Parathyroid adenoma (tissue), 2 donors: Measurements from ENCODE around the gene AP5S1.

Experiments
- H2AFZ ChIP-seq: fragments of 300-600 bp; sonication (generic); one replicate; pipeline ENCODE4 v1.7.0; 2017; ENCODE audit warnings: antibody characterized with exemption, mild to moderate bottlenecking
- H3K27ac ChIP-seq: fragments of 300-600 bp; sonication (generic); one replicate; pipeline ENCODE4 v1.7.0; 2017
- H3K27me3 ChIP-seq: fragments of 300-600 bp; sonication (generic); one replicate; pipeline ENCODE4 v1.7.0; 2017; ENCODE audit warnings: low read length; ENCODE audit not compliant: control insufficient read depth, insufficient read depth
- H3K36me3 ChIP-seq: fragments of 300-600 bp; sonication (generic); one replicate; pipeline ENCODE4 v1.7.0; 2017; ENCODE audit warnings: low read length; ENCODE audit not compliant: control insufficient read depth, insufficient read depth
- H3K4me1 ChIP-seq: fragments of 300-600 bp; sonication (generic); one replicate; pipeline ENCODE4 v1.7.0; 2017; ENCODE audit warnings: control low read depth
- H3K4me2 ChIP-seq: fragments of 300-600 bp; sonication (generic); one replicate; pipeline ENCODE4 v1.7.0; 2017; ENCODE audit warnings: low read length
- H3K4me3 ChIP-seq: fragments of 300-600 bp; sonication (generic); one replicate; pipeline ENCODE4 v1.7.0; 2017; ENCODE audit warnings: low read depth, low read length
- H3K79me2 ChIP-seq: fragments of 300-600 bp; sonication (generic); one replicate; pipeline ENCODE4 v1.7.0; 2017; ENCODE audit warnings: control low read depth
- H3K9ac ChIP-seq: fragments of 300-600 bp; sonication (generic); one replicate; pipeline ENCODE4 v1.7.0; 2017; ENCODE audit warnings: mild to moderate bottlenecking
- H3K9me3 ChIP-seq: fragments of 300-600 bp; sonication (generic); one replicate; pipeline ENCODE4 v1.7.0; 2017; ENCODE audit warnings: low read length; ENCODE audit not compliant: control insufficient read depth
- TF ChIP-seq, protein P1 (sequence below): fragments of 300-600 bp; sonication (generic); IDR thresholded peaks from one replicate; pipeline ENCODE4 v1.7.0; 2017; ENCODE audit warnings: antibody characterized with exemption, mild to moderate bottlenecking
- donor health status: primary hyperparathyroidism.

The AP5S1 gene

DNA sequence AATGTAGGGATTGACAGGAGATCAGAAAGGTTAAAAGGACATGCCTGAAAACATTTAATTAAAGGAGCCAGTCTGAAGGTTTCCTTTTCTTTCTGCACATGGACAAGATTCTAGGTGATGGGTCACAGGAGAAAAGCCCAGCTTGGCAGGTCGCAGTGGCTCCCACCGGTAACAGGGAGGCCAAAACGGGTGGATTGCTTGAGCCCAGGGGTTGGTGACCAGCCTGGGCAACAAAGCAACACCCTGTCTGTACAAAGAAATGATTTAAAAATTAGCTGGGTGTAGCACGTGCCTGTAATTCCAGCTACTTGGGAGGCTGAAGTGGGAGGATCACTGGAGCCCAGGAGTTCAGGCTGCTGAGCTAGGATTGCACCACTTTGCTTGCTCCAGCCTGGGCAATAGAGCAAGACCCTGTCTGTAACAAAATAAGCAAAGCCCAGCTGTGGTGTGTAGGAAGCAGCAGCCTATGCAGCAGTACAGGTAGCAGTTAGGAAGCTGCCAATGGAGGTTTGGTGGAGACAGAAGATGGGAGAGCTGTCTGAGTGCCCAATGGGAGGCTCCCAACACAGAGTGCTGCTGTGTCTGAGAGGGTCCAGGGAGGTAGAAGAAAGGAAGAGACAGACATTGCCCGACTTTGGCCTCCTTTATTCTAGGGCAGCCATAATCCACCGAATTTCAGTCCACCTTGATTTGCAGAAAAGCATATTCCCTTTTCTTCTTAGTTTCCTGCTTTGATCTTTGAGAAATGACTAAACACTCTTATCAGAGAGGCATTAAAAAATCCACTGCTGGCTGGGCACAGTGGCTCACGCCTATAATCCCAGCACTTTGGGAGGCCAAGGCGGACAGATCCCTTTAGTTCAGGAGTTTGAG, 7.1 kb upstream of the AP5S1 start:
- H3K27ac ChIP-seq: no peak overlapping the region

DNA sequence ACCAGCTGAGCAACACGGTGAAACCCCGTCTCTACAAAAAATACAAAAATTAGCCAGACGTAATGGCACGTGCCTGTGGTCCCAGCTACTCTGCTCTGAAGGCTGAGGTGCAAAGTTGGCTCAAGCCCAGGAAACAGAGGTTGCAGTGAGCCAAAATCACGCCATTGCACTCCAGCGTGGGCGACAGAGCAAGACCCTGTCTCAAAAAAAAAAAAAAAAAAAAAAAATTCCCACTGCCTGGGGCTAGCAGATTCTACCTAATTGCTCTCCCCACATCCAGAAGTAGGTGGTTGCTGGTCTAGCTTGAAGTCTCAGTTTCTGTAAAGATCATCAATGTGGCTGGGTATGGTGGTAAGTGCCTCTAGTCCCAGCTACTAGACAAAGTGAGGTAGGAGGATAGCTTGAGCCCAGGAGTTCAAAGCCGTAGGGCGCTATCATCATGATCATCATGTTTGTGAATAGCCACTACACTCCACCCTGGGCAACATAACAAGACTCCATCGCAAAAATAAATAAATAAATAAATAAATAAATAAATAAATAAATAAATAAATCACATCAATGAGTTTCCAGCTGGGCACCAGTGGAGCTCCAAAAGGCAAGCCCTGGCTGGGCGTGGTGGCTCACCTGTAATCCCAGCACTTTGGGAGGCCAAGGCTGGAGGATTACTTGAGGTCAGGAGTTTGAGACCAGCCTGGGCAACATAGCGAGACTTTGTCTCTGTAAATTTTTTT, 6.3 kb upstream of the AP5S1 start:
- Histone ChIP-seq H3K79me2 (no peaks in the 10 kb centered on the region), H3K36me3 (no peaks in the 10 kb centered on the region), H3K9ac (no peak overlapping the region), H3K27ac (no peak overlapping the region), H3K9me3 (no peaks in the 10 kb centered on the region), H3K27me3 (no peaks in the 10 kb centered on the region), H2AFZ (no peak overlapping the region), H3K4me2 (no peak overlapping the region), H3K4me3 (no peak overlapping the region), H3K4me1 (peaks cover 25% of the 10 kb centered on the region)
- TF ChIP-seq, protein P1, sequence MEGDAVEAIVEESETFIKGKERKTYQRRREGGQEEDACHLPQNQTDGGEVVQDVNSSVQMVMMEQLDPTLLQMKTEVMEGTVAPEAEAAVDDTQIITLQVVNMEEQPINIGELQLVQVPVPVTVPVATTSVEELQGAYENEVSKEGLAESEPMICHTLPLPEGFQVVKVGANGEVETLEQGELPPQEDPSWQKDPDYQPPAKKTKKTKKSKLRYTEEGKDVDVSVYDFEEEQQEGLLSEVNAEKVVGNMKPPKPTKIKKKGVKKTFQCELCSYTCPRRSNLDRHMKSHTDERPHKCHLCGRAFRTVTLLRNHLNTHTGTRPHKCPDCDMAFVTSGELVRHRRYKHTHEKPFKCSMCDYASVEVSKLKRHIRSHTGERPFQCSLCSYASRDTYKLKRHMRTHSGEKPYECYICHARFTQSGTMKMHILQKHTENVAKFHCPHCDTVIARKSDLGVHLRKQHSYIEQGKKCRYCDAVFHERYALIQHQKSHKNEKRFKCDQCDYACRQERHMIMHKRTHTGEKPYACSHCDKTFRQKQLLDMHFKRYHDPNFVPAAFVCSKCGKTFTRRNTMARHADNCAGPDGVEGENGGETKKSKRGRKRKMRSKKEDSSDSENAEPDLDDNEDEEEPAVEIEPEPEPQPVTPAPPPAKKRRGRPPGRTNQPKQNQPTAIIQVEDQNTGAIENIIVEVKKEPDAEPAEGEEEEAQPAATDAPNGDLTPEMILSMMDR: no peak

More for the DNA sequence above, 7.1 kb upstream of the AP5S1 start:
- Histone ChIP-seq H3K9me3 (no peaks in the 10 kb centered on the region), H3K4me2 (no peak overlapping the region), H3K27me3 (no peaks in the 10 kb centered on the region), H3K4me3 (no peak overlapping the region), H3K79me2 (no peaks in the 10 kb centered on the region), H2AFZ (peak overlapping the region; percentile 24), H3K36me3 (no peaks in the 10 kb centered on the region), H3K9ac (no peak overlapping the region), H3K4me1 (peaks cover 20% of the 10 kb centered on the region)
- TF ChIP-seq, protein P1: no peak

DNA sequence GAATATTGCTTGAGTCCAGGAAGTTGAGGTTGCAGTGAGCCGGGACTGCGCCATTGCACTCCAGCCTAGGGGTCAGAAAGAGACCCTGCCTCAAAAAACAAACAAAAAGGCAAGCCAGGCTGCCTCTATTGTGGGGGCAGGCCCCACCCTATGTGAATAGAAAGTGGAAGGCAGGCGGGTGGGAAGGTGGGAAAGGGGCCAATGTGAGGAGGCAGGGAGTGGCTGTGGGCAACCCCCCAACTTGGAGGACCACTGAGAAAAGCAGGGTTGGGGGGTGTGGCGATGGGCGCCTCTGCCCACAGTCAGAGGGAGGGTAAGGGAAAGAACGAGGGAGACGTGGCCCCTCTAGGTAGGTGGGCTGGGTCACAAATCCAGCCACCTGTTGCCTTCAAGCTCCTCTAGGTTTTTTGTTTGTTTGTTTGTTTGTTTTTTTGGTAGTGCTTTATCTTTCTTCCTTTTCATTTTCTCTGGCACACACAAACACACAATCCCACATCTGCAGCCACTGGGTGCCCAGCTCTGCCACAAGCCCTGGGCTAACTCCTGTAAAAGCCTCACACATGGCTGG, 5.3 kb upstream of the AP5S1 start:
- H3K4me3 ChIP-seq: no peak overlapping the region
- H3K4me1 ChIP-seq: peaks cover 30% of the 10 kb centered on the region
- H3K9ac ChIP-seq: no peak overlapping the region
- no peak overlapping the region for H3K4me2 ChIP-seq
- TF ChIP-seq, protein P1: no peak
- no peaks in the 10 kb centered on the region for H3K27me3 ChIP-seq
- no peaks in the 10 kb centered on the region for H3K36me3 ChIP-seq
- H2AFZ ChIP-seq: no peak overlapping the region
- no peak overlapping the region for H3K27ac ChIP-seq
- no peaks in the 10 kb centered on the region for H3K9me3 ChIP-seq
- H3K79me2 ChIP-seq: no peaks in the 10 kb centered on the region

DNA sequence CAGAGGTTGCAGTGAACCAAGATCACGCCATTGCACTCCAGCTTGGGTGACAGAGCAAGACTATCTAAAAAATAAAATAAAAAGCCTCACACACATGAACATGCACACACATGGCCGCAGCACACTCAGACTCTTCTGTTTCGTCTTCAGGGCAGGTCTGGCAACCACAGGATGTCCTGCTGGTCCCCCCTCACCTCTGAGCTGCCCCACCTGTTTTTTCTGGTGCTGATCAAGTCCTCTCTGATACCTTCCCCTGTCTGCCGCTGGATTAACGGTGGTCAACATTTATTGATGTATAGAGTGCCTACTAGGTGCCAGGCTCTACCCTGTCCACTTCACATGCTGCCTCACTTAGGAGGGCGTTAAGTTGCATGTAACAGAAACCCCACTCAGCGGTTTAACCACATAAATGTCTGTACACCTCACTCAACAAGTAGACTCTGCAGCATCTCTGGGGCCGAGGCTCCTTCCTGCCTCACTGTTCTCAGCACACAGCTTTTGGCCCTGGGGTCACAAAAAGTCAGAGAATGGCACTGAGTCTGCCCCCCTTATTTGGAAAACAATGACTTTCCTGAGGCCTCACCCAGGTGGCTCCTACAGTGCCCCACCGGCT, 4.5 kb upstream of the AP5S1 start:
- no peak overlapping the region for H2AFZ ChIP-seq
- H3K9ac ChIP-seq: no peak overlapping the region
- H3K4me2 ChIP-seq: no peak overlapping the region
- H3K4me3 ChIP-seq: no peak overlapping the region
- H3K27ac ChIP-seq: no peak overlapping the region
- no peaks in the 10 kb centered on the region for H3K36me3 ChIP-seq
- H3K9me3 ChIP-seq: no peaks in the 10 kb centered on the region
- peaks cover 26% of the 10 kb centered on the region for H3K4me1 ChIP-seq
- H3K27me3 ChIP-seq: no peaks in the 10 kb centered on the region
- TF ChIP-seq, protein P1: no peak
- no peaks in the 10 kb centered on the region for H3K79me2 ChIP-seq
